ENCODE data around the gene CDC14B.
A peak's percentile ranks its signal among the peaks of the same experiment; 100 is the strongest.
"Not testable (repeated sequence)": the region's sequence is repeated elsewhere in the genome, so short reads cannot be mapped to it uniquely, and the experiment has no call there.

CDC14B gene

DNA sequence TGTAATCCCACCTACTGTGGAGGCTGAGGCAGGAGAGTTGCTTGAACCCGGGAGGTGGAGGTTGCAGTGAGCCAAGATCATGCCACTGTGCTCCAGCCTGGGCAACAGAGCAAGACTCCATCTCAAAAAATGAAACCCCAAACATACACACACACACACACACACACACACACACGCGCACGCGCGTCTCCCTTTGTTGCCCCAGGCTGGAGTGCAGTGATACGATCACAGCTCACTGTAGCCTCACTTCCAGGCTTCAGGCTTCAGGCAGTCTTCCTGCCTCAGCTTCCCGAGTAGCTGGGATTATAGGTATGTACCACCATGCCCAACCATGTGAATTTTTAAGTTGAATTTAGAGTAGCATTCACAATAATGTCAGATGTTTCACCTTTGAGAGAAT is 13.9 kb upstream of the CDC14B start:
- not testable (repeated sequence) for DNase-seq

- no peak for DNase-seq
These were observed 7.3 kb upstream of the CDC14B start for GRCh38 chr9:96626912-96627311.

DNA sequence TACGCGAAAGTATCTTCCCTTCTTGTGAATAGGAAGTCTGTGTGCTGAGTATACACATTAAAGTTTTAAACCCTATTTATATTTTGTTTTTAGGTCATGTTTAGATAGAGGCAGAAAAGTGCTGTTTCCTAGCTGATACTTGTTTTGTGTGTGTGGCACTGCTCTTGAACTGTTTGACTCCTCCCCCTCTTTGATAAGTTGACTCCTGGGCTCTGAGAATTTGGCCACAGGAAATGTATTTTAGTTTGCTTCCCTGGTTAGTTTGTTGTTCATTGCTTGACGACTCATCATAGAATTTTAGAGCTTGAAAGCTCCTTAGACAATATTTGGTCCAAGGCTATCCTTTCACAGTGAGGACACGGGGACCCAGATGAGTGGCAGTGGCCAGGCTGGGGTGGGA is 2.0 kb upstream of the CDC14B start:
- no peak for DNase-seq

- peak; percentile 23 for DNase-seq
These were observed 1.2 kb upstream of the CDC14B start for GRCh38 chr9:96620832-96621269.

- no peak for DNase-seq
These were observed 505 bp upstream of the CDC14B start for GRCh38 chr9:96620181-96620514.

GRCh38 chr9:96619124-96619465 is 548 bp downstream of the CDC14B start:
- DNase-seq, result peak; percentile 64

DNA sequence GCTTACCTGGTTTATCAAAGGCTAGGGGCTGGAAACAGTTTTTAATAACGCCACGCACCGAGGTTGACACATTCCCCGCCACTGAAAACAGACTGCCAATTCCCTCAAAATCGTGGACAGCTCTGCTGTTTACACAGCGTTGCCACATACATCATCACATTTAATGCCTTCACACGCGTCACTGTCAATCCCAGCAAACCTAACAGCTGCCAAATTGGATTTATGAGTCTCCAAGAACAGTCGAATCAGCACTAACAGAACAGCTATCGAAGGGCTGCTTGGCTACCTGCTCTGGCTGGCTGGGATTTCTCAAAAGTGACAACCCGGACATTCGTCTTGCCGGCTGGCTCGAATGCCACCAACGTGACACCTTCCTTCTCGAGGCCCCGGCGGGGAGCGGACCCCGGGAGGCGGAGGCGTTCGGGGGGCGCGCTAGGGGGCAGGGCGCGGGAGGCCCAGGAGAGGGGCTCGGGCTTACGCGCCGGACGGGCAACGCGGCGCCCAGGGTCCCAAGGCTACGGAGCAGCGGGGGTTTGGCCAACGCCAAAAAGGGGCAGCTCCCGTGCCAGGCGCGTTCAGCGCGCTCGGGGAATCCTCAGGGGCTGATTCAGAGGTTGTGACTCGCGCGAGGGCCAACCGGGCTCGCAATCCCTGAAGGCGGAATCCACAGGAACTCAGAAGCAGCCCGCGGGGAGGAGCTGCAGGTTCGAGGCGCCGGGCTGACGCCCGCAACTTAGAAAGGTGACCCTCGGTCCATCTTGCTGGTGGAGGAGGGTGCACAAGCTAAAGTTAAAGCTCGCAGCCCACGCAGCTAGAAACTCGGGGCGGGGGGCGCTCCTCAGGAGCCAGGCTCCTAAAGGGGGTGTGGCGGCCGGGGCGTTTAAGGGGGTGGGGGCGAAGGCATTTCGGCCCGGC is 1.2 kb downstream of the CDC14B start:
- peak; percentile 69 for DNase-seq

DNA sequence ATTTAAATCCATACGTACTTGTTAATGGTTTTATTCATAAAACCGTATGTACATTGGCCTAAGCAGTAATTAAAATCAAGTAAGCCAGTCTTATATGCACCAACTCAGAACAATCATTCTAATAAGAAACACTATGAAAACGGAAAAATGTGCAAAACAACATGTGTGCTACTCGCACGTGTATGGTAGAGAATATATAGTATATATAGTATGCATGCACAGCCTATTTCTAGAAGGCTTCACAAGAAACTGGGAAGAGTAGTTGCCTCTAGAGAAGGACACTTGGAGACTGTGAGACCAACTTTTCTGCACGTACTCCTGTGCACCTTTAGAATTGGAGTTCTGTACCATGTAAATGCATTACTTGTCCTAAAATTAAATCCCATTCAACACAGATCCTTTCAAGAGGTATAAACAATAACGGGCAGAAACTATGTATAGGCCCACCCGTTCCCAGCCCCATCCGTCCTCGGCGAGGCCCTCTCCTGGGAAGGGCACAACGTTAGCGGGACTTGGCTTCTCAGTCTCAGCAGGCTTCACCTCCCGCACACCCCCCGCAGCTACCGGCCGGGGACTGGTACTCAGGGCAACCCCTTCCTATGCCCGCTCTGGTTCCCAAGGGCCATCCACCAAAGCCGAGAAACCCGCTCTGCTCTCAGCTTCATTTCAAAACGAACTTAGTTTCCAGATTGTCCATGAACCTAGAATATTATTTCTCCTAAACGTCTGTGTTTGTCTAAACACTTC is 2.0 kb downstream of the CDC14B start:
- DNase-seq, result peak; percentile 43

- DNase-seq, result no peak
These were observed 2.7 kb downstream of the CDC14B start for GRCh38 chr9:96616817-96617438.

DNA sequence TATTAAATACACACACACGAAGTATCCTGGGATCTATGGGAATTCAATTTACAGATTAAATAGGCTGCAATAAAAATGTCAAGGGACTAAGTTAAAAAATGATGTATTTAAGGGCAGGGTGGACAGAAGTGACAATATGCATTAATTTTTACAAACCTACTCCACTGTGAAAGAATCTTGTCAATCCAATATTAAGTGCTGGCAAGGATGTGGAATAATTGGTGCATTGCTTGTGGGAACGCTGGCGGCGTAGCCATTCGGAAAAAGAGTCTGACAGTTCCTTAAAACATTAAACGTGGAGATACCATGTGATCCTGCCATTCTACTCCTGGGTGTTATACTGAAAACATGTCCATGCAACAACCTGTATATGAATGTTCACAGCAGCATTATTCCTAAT is 4.2 kb downstream of the CDC14B start:
- no peak for DNase-seq

- not testable (repeated sequence) for DNase-seq
These were observed 5.0 kb downstream of the CDC14B start for GRCh38 chr9:96614664-96615063.

GRCh38 chr9:96612966-96613589 is 6.6 kb downstream of the CDC14B start:
- DNase-seq, result no peak

GRCh38 chr9:96612105-96612965 is 7.3 kb downstream of the CDC14B start:
- DNase-seq, result no peak

DNA sequence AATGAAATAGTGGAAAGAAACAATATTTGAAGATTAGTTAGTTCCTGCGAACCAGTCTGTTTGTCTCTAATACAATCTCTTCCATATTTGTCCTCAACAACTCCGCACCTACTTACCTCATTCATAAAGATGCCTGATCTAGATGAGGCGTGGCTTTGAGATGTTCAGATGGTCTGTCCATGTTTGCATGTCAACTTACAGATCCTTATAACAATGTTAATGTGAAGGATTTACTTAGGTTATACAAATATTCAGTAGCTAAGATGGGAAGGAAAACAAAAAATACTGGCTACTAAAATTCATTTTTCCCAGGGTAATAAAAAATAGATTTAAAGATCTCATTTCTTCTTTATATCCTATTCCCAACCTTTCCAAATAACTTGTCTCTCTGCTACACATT is 8.3 kb downstream of the CDC14B start:
- no peak for DNase-seq

- no peak for DNase-seq
These were observed 9.9 kb downstream of the CDC14B start for GRCh38 chr9:96609732-96610131.

GRCh38 chr9:96607971-96608370 is 11.7 kb downstream of the CDC14B start:
- no peak for DNase-seq

DNA sequence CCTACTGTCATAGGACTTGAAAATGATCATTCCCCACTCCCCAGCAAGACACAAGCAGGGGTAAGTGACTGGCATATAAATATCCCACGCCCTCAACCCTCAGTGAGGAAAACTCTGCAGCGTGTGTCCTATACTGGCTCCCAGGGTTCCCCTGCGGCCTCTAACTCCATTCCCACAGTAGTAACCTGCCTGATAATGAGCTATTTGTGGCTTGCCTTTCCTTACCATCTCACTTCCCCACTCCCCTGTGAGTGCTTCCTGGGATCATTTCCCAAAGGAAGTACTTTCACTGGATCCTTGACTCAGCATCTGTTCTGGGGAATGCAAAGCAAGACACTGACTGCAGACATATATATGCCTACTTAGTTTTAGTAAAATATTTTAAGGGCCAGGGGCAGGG is 14.3 kb downstream of the CDC14B start:
- DNase-seq, result no peak

GRCh38 chr9:96604004-96604319 is 15.7 kb downstream of the CDC14B start:
- DNase-seq, result no peak

DNA sequence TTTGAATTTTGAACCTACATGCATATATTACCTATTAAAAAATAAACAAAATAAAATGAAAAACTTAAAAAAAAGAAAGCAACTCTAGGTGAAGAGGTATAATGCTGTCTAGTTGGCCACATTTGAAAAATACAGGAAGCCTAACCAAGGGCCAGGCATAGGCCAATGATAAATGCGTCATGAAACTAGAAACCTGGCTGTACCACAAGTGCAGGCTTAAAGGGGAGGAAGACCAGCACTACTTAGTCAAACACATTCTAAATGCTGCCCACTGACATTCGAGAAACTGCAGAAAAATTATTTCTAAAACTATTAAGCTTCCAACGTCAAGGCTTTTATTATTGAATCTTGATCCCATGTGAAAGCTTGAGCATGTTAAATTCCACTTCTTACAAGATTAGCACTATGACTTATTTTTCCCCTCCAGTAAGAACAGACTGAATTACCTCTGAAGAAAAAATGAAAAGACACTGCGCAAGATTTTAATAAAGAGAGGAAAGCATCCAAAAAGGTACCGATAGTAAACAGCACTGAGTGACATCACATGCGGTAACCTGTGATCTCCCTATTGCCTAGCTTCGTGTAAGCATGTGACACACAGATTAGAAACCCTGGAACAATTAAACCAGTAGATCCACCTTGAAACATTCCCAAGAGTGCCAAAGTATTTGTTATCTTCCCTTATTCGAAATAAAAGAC is 16.2 kb downstream of the CDC14B start:
- no peak for DNase-seq

DNA sequence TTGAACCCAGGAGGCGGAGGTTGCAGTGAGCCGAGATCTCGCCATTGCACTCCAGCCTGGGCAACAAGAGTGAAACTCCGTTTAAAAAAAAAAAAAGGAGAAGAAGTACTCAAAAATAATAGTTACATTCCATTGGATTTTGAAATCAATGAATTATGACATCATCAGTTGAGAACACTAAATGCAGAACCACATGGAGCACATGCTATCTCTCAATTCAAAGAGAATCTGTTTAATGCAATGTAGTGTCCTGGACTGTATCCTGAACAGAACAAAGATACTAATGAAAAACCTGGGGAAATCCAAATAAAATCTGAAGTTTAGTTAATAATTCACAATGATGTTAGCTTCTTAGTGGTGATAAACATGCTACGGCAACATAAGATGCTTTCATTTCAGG is 20.3 kb downstream of the CDC14B start:
- DNase-seq, result no peak

DNA sequence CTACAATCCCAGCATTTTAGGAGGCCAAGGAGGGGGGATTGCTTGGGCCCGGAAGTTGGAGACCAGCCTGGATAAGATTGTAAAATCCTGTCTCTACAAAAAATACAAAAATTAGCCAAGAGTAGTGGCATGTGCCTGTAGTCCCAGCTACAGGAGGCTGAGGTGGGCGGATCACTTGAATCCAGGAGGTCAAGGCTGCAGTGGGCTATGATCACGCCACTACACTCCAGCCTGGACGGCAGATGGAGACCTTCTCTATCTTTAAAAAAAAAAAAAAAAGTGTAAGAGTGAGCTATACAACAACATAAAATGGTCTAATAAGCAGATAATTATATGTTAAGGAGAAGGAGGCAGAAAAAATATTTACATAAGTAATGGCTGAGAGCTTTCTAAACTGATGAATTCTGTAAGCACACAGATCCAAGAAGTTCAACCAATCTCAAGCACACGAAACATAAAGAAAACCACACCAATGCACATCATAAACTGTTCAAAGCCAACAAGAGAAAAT is 23.0 kb downstream of the CDC14B start:
- no peak for DNase-seq
